ENCODE measurements around the gene GULP1.

DNA sequence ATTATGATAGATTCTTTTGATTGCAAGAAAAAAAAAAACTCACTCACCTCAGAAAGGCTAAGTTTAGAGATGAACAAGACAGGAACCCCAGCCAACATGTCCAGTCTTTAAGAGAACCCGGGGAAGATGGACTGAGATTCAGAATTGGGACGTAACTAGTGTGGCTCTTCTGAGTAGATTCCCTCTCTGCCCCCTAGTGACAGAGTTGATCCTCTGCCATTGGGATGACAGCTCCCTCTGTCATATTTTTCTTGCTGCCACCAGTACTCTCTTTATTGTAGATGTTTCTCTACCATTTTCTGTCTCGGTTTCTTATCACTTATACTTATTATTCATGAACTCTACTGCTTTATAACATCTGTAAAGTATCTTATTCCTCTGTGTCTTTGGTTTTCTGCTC is 77.7 kb downstream of the GULP1 start:
- TF ChIP-seq, protein P1, sequence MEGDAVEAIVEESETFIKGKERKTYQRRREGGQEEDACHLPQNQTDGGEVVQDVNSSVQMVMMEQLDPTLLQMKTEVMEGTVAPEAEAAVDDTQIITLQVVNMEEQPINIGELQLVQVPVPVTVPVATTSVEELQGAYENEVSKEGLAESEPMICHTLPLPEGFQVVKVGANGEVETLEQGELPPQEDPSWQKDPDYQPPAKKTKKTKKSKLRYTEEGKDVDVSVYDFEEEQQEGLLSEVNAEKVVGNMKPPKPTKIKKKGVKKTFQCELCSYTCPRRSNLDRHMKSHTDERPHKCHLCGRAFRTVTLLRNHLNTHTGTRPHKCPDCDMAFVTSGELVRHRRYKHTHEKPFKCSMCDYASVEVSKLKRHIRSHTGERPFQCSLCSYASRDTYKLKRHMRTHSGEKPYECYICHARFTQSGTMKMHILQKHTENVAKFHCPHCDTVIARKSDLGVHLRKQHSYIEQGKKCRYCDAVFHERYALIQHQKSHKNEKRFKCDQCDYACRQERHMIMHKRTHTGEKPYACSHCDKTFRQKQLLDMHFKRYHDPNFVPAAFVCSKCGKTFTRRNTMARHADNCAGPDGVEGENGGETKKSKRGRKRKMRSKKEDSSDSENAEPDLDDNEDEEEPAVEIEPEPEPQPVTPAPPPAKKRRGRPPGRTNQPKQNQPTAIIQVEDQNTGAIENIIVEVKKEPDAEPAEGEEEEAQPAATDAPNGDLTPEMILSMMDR (IDR thresholded peaks at IDR 0.05; ENCODE audit: low read depth, low read length, poor library complexity, severe bottlenecking): peak; percentile 59
- no peak for TF ChIP-seq EZH2phosphoT487 (IDR thresholded peaks at IDR 0.05; ENCODE audit: borderline replicate concordance, low read length)
